GM15510 (cell line): ENCODE data around the gene SUSD4.

Experiments used
- POLR2A ChIP-seq: IDR thresholded peaks from 3 replicates; pipeline ENCODE4 v1.6.1; 2011; ENCODE audit warnings: borderline replicate concordance; ENCODE audit not compliant: insufficient read length; ENCODE audit errors: extremely low read depth

Gene SUSD4

GRCh38 chr1:223343692-223344091 lies 20.3 kb downstream of the SUSD4 start:
- no peak for TF ChIP-seq POLR2A

DNA sequence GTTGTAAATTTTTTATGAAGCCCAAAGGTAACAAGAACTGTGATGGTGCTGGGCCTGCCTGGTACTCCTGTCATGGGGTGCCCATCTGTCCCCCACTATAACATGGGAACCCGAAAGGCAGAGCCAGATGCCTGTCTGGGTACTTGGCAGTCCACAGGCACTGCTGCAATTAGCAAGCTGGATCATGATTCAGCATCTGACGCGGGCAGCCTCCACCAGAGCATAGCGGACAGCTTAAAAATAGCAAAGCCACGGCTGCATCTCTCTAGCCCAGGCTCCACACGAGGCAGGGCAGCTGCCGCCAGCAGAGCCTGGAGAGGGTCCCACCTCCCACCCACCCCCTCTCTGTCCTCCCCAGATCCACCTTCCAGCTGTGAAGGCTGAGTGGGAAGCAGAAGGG lies 22.9 kb downstream of the SUSD4 start:
- no peak for TF ChIP-seq POLR2A

GRCh38 chr1:223340637-223341036 lies 23.3 kb downstream of the SUSD4 start:
- no peak for TF ChIP-seq POLR2A

DNA sequence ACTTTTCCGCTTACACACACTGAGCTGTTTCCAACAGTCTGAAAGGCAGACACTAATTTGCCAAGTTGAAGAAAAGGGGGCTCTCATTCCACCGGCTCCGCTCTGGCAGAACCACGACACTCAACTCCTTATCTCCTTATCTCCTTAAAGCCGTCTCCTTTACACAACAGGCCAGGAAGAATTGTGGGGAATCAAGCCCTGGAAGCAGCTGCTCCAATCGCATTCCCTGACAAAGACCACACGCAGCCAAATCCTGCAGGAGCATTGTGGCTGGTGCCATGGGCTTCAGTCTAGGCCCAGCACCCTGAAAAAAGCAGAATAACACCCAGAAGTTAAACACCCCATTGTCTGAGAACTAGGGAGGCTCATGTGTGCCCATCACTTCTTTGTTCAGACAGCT lies 24.1 kb downstream of the SUSD4 start:
- no peak for TF ChIP-seq POLR2A

DNA sequence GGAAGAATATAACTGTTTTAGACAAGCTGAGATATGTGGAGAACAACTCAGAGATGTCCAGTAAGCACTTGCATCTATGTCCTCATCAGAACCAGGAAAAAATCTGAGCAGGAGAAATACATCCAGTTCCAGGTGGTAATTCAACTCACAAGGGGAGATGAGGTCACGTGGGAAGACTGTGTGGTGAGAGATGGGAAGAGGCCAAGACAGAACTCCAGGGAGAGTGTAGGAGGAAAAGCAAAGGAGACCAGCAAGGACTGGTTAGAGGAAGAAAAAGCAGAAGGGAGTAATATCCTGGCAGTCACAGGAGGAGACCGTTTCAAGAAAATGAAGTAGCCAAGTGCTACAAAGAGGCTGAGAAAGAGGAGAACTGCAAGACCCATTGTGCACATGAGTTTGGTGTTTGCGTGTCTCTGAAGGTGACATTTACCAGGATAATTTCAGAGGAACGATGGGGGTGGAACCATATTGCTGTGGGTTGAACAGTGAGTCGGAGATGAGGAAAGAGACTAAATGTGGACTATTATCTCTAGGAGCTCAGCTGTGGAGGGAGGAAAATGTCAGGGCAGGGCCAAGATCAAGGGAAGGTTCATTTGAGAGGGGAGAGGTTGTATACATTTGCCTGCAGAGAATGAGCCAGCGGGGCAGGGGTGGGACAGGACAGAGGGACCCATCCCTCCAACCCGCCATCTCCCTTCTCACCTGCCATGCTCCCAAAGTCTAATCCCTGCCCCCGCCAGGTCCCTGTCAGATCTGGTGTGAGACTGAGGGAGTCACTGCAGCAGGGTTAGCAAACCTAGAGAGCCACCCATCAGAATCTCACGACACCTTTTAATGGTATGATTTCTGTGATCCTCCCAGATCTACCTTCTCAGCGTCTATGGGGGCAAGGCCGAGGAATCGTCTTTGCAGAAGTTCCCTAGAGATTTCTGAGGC lies 24.9 kb downstream of the SUSD4 start:
- no peak for TF ChIP-seq POLR2A

DNA sequence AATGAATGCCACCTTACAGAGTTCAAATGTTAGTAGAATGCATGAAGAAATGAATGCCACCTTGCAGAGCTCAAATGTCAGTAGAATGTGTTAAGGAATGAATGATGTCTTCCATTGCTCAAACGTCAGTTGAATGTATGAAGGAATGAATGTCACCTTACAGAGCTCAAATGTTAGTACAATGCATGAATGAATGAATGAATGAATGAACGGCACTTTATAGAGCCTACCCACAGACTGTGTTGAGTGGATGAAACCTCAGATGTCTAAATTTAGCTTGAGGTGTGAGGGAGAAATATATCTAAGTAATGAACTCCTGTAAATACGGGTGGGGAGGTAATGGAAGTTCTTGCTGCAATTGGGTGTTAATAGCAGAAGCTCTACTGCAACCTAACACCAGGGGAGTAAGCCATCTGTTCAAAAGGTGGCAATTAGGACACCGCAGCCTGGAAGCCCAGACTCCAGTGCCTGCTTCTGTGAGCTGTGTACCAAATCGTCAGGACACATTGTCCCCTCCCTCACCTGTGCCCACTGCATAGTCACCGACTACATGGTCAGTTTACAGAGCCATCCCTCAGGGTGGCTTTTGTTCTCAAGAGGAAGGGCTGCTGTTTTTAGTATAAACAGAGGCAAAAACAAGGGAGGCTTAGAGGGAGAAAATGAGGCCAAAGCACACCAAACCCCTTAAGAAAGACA lies 26.7 kb downstream of the SUSD4 start:
- no peak for TF ChIP-seq POLR2A

DNA sequence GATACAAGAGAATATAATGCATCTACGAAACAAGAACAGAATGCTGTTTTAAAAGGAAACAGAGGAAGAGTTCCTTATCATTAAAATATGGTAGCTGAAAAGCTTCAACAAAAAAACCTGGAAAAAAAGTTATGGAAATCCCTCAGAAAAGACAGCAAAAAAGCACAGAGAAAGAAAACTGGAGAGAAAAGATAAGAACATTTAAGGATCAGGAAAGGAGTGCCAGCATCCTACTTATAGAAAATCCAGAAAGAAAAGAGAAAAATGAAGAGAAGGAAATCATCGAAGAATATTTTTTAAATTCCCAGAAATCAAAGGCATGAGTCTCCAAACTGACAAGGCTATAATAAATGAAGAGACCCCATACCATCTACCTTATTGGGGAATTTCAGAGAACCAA lies 29.8 kb downstream of the SUSD4 start:
- no peak for TF ChIP-seq POLR2A

DNA sequence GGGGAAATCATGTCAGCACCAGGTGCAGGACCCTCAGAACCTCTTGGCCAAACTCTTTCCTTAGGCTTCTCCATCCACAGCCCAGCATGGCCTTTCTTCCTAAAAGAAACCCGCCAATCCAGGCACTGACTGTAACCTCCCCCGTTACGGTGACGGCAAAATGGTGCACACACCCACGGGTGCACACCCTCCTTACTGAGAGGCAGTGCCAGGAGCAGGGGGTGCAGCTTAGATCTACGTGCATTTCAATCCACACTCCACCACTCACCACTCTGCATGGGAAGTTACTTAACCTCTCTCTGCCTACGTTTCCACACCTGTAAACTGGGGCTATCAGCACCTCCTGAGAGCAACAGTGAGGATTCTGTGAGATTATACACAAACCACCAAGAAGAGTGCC lies 31.0 kb downstream of the SUSD4 start:
- no peak for TF ChIP-seq POLR2A

DNA sequence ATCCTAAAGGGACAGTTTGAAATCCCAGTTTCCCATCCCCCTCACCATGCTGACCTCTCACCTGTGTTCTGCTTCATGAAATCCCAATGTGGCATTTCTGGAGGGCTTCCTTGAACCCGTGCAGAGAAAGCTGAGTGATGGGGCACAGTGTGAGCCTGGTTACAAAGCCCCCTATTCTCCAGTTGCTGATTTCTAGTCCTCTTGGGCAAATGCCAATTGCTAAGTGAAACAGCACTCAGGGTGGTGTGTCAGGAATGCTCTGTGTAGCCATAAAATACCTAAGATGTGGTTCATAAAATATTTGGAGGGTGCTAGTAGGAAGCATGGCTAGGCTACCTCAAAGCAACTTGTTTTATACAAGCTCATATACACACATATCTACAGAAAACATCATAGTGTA lies 32.0 kb downstream of the SUSD4 start:
- TF ChIP-seq POLR2A = no peak

DNA sequence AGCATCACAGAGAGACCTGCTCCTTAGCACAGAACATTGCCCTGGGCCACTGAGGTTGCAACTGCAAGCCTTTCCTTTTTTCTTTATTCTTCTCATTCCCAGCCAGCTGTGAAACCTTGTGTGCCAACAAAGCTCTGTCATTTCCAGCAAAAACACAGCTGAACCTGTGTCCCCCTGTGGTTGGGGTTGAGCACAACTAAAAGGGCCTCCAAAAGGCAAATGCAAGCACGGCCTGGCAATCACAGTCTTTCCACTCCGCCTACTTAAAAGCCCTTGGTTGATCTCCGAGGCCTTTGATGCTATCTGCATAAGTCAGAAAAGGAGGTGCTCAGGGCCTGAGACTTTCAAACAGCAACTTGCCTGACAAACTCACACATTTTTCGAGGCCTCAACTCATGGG lies 32.7 kb downstream of the SUSD4 start:
- TF ChIP-seq POLR2A = no peak

DNA sequence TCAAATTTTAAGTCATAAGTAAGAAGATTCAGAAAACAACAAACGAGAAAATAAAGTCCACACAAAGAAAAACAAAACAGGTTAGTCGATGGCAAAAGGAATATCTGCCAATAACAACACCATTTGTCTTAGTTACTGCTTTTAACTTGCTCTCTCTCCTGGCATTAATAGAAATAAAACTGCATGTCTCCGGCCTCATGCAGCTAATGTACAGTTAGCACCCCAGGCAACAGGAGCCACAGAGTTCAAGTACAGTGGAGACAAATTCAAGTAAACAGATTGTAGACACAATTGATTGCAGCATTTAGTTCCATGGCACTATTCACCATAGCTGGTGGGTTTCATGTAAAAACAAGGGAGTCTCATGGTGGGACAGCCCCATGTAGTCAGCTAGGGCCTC lies 33.5 kb downstream of the SUSD4 start:
- no peak for TF ChIP-seq POLR2A

DNA sequence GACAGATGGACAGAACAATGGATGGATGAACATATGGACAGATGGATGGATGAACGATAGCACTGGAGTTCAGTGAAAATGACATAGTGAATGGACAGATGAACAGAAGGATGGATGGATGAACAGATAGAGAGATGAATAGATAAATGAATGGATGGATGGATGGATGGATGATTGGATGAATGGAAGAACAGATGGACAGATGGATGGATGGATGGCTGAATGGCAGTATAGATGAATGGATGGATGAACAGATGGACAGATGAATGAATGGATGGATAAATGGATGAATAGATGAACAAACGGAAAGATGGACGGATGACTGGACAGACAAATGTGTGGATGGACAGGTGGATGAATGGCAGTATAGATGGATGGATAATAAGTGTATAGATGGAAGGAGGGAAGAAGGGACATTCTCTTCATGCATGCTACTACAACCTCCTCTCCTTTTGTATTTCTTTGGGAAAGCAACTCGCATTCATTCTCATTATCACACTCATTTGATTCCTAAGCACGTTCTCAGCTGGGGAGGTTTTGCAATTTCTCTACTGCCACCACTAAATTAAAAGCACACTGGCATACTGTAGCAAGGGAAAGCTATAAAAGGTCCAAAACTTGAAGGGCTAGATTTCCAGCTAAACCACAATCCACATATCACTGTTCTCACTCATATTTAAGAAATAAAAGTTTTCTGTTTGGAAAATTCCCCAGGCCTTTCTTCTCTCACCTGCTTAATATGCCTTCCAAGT lies 34.1 kb downstream of the SUSD4 start:
- no peak for TF ChIP-seq POLR2A

DNA sequence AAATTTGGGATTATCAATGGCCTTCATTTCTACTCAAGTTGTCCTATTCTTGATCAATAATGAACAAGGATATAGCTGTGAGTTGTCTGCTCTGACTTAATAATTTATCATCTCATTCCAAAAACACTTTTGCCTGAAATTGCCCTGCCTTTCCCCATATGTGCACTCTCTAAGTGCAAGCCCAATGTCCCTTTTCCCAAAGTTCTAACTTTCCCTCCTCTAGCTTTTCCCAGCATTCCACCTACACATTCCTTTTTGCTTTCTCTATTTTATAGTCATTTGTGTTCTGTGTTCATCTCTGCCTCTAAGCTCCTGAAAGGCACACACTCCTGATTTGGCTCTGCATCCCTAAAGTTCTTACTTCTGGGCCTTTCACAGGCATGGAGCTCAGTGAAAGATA lies 34.7 kb downstream of the SUSD4 start:
- TF ChIP-seq POLR2A = no peak

GRCh38 chr1:223328566-223328965 lies 35.4 kb downstream of the SUSD4 start:
- TF ChIP-seq POLR2A = no peak

GRCh38 chr1:223326776-223327175 lies 37.2 kb downstream of the SUSD4 start:
- no peak for TF ChIP-seq POLR2A
